Transverse colon (tissue), 4 donors: ENCODE data around the gene POLR2L. TPM values are rescaled to one million over a fixed set of nuclear protein-coding genes. Genes with fewer than 3 reads are reported as not detected.

ENCODE experiments used
- DNase-seq: peaks from one replicate; pipeline ENCODE4 v3.0.0-alpha.2; 2019
- H3K27ac ChIP-seq, 4 donors: fragments of 200-600 bp; sonication (generic); 2 replicates each; pipeline ENCODE4 v1.5.1; 2016 to 2018; ENCODE audit warnings: inconsistent platforms in 4 of 4
- H3K27me3 ChIP-seq: fragments of 200-600 bp; sonication (generic); 2 replicates; pipeline ENCODE4 v1.5.1; 2017; ENCODE audit warnings: inconsistent platforms
- H3K36me3 ChIP-seq, 4 donors: fragments of 200-600 bp; sonication (generic); 2 replicates each; pipeline ENCODE4 v1.5.1; 2017 to 2019; ENCODE audit warnings: inconsistent platforms in 4 of 4
- H3K4me1 ChIP-seq, 4 donors: fragments of 200-600 bp; sonication (generic); 2 replicates each; pipeline ENCODE4 v1.5.1; 2017 to 2020; ENCODE audit warnings: inconsistent platforms in 4 of 4
- H3K4me3 ChIP-seq, 4 donors: fragments of 200-600 bp; sonication (generic); 1 replicate in 1 of 4; 2 replicates in 3 of 4; pipeline versions ENCODE4 v1.5.1 to v1.6.1; 2017 to 2019; ENCODE audit warnings: inconsistent platforms in 4 of 4
- H3K9me3 ChIP-seq, 2 donors: fragments of 200-600 bp; sonication (generic); 2 replicates each; pipeline ENCODE4 v1.5.1; 2017 to 2019; ENCODE audit warnings: inconsistent platforms in 2 of 2
- CTCF ChIP-seq, 5 experiments: fragments of 200-600 bp in 3 of 5; fragments of 450-650 bp in 2 of 5; sonication (generic) in 3 of 5; IDR thresholded peaks; 1 replicate in 2 of 5; 2 replicates in 3 of 5; pipeline ENCODE4 v1.5.1; 2016 to 2017; ENCODE audit warnings: antibody characterized with exemption in 5 of 5, inconsistent platforms in 3 of 5, mild to moderate bottlenecking in 2 of 5, moderate library complexity in 1 of 5
- EP300 ChIP-seq: sonication (generic); formaldehyde crosslinking; IDR thresholded peaks from one replicate; pipeline ENCODE4 v1.6.1; 2017; ENCODE audit warnings: antibody characterized with exemption, low read depth
- POLR2A ChIP-seq: fragments of 450-650 bp; IDR thresholded peaks from one replicate; pipeline ENCODE4 v1.6.1; 2016; ENCODE audit warnings: antibody characterized with exemption, mild to moderate bottlenecking, moderate library complexity
- POLR2AphosphoS5 ChIP-seq, 3 donors: sonication (generic); formaldehyde crosslinking; IDR thresholded peaks; one replicate each; pipeline ENCODE4 v1.6.1; 2016; ENCODE audit warnings: antibody characterized with exemption in 3 of 3
- WGBS, 2 donors: methylation state at CpG; one replicate each; pipeline ENCODE4 v1.1.5; 2018; ENCODE audit warnings: low coverage in 1 of 2; 5-methylcytosine and 5-hydroxymethylcytosine counted together
- in situ Hi-C, 4 donors: fragments of 200-750 bp; cut with MboI; loops; one replicate each; pipeline versions ENCODE4 v1.15.0 to v1.15.1; 2017; ENCODE audit warnings: low sequenced_read_pairs in 3 of 4, low pct_ligation_motif_present in 1 of 4, low pct_unique_long_range_greater_than_20kb in 1 of 4
- intact Hi-C: fragments of 100-400 bp; cut with DNase I; formaldehyde crosslinking; loops from one replicate; pipeline ENCODE4 v1.15.1; 2023; ENCODE audit warnings: low total_unique reads
- total RNA-seq, 4 donors: library from RNA; depleted of rRNA; stranded (reverse); fragments of >200 nt; gene quantifications; one replicate each; pipeline ENCODE4 v1.1.0, GENCODE V29; 2016

Gene POLR2L
- total RNA-seq, 4 donors from 2014 or later = 9.7 to 66.6 (median 32.7) TPM

GRCh38 chr11:855796-856195 is 13.5 kb upstream of the POLR2L start:
- no peak for TF ChIP-seq POLR2A
- TF ChIP-seq CTCF (IDR thresholded peaks at IDR 0.05) = no peak
- no peak for TF ChIP-seq EP300
- TF ChIP-seq POLR2AphosphoS5 (IDR thresholded peaks at IDR 0.05) = no peak
- H3K4me1 ChIP-seq = peaks cover 9 to 16% (median 11%) of the 10 kb centered on the region in 4 donors
- in situ Hi-C loops = loop anchor here in 2 of 4 donors (25.0 kb wide), 1 partner anchor 182 kb away; the partner anchor contains the start of gene MUC6 (in 2 of the 2)
- WGBS, 2 donors = 87% methylated on average over 4 of the region's 12 CpGs; no CpG with 5 or more reads in 1 of the 2 donors
- no peaks in the 10 kb centered on the region for H3K9me3 ChIP-seq
- H3K36me3 ChIP-seq = no peaks in the 10 kb centered on the region
- H3K27ac ChIP-seq = no peak overlapping the region
- H3K27me3 ChIP-seq = peaks cover 9% of the 10 kb centered on the region
- DNase-seq = no peak
- intact Hi-C loops = loop anchor here (10.0 kb wide), 1 partner anchor 199 kb away; no protein-coding TSS in a partner anchor
- no peak overlapping the region for H3K4me3 ChIP-seq

- H3K27ac ChIP-seq = no peak overlapping the region
- H3K36me3 ChIP-seq = no peaks in the 10 kb centered on the region
- 88% methylated on average over 7 of the region's 7 CpGs; no CpG with 5 or more reads in 1 of the 2 donors for WGBS, 2 donors
- H3K4me3 ChIP-seq = no peak overlapping the region
- no peak for TF ChIP-seq EP300
- H3K4me1 ChIP-seq = peaks cover 9 to 17% (median 13%) of the 10 kb centered on the region in 4 donors
- intact Hi-C loops = loop anchor here (10.0 kb wide), 1 partner anchor 199 kb away; no protein-coding TSS in a partner anchor
- H3K27me3 ChIP-seq = peaks cover 12% of the 10 kb centered on the region
- no peak for DNase-seq
- in situ Hi-C loops = loop anchor here in 2 of 4 donors (25.0 kb wide), 1 partner anchor 182 kb away; the partner anchor contains the start of gene MUC6 (in 2 of the 2)
- H3K9me3 ChIP-seq = no peaks in the 10 kb centered on the region
These were observed 13.0 kb upstream of the POLR2L start for GRCh38 chr11:855330-855674.

- H3K27me3 ChIP-seq = peaks cover 18% of the 10 kb centered on the region
- no peak for TF ChIP-seq POLR2AphosphoS5 (IDR thresholded peaks at IDR 0.05)
- TF ChIP-seq POLR2A = no peak
- no peak for TF ChIP-seq EP300
- no peak for TF ChIP-seq CTCF (IDR thresholded peaks at IDR 0.05)
- no peak overlapping the region for H3K27ac ChIP-seq
- H3K4me1 ChIP-seq = peaks cover 4 to 16% (median 10%) of the 10 kb centered on the region in 4 donors
- no peaks in the 10 kb centered on the region for H3K9me3 ChIP-seq
- H3K36me3 ChIP-seq = no peaks in the 10 kb centered on the region
- in situ Hi-C loops = loop anchor here in 2 of 4 donors (25.0 kb wide), 1 partner anchor 183 kb away; the partner anchor contains the start of gene MUC6 (in 2 of the 2)
- intact Hi-C loops = loop anchor here (10.0 kb wide), 1 partner anchor 200 kb away; no protein-coding TSS in a partner anchor
- DNase-seq = no peak
- 84% methylated on average over 20 of the region's 20 CpGs; no CpG with 5 or more reads in 1 of the 2 donors for WGBS, 2 donors
- no peak overlapping the region for H3K4me3 ChIP-seq
These were observed 12.4 kb upstream of the POLR2L start for GRCh38 chr11:854601-855329.

GRCh38 chr11:853682-854448 is 11.5 kb upstream of the POLR2L start:
- Histone ChIP-seq H3K4me1 (peaks cover 5 to 18% (median 11%) of the 10 kb centered on the region in 4 donors), H3K36me3 (no peaks in the 10 kb centered on the region), H3K4me3 (no peak overlapping the region), H3K9me3 (no peaks in the 10 kb centered on the region), H3K27ac (no peak overlapping the region), H3K27me3 (peaks cover 24% of the 10 kb centered on the region)
- no peak for DNase-seq
- intact Hi-C loops (loop anchor here (10.0 kb wide), 1 partner anchor 201 kb away; no protein-coding TSS in a partner anchor), in situ Hi-C loops (loop anchor here in 2 of 4 donors (25.0 kb wide), 1 partner anchor 183 kb away; the partner anchor contains the start of gene MUC6 (in 2 of the 2))
- 87% methylated on average over 26 of the region's 27 CpGs; no CpG with 5 or more reads in 1 of the 2 donors for WGBS, 2 donors
- TF ChIP-seq EP300 (no peak), POLR2A (no peak), POLR2AphosphoS5 (IDR thresholded peaks at IDR 0.05) (no peak), CTCF (IDR thresholded peaks at IDR 0.05) (no peak)
